HG03039 (cell line): ENCODE results near the gene FAM209B.
"Not testable (repeated sequence)": the region's sequence is repeated elsewhere in the genome, so short reads cannot be mapped to it uniquely, and the experiment has no call there.

Experiments
- ATAC-seq: cut with Tn5 transposase; IDR thresholded peaks from one replicate; pipeline ENCODE4 v1.9.1; 2021; ENCODE audit warnings: mild to moderate bottlenecking, moderate library complexity; ENCODE audit not compliant: unreplicated experiment

FAM209B gene

GRCh38 chr20:56532946-56533345 lies at the start of gene FAM209B:
TSS of gene FAM209B (plus strand) at chr20:56533246. CDS start at chr20:56533342, 96 bp downstream.
- not testable (repeated sequence) for ATAC-seq

- no peak for ATAC-seq
These were observed 49.1 kb upstream of the FAM209B start for GRCh38 chr20:56483970-56484369.

GRCh38 chr20:56487216-56487615 lies 45.8 kb upstream of the FAM209B start:
- no peak for ATAC-seq

GRCh38 chr20:56488566-56488965 lies 44.5 kb upstream of the FAM209B start:
- ATAC-seq = no peak

GRCh38 chr20:56501116-56501515 lies 31.9 kb upstream of the FAM209B start:
- no peak for ATAC-seq

GRCh38 chr20:56503916-56504315 lies 29.1 kb upstream of the FAM209B start:
- ATAC-seq = no peak

GRCh38 chr20:56504373-56505005 lies 28.6 kb upstream of the FAM209B start:
- no peak for ATAC-seq

GRCh38 chr20:56506103-56506502 lies 26.9 kb upstream of the FAM209B start:
- no peak for ATAC-seq

GRCh38 chr20:56511926-56512325 lies 21.1 kb upstream of the FAM209B start:
- no peak for ATAC-seq

- no peak for ATAC-seq
These were observed 19.6 kb upstream of the FAM209B start for GRCh38 chr20:56513161-56514150.

GRCh38 chr20:56516631-56517030 lies 16.4 kb upstream of the FAM209B start:
- ATAC-seq = no peak

- no peak for ATAC-seq
These were observed 15.8 kb upstream of the FAM209B start for GRCh38 chr20:56517211-56517610.

- ATAC-seq = no peak
These were observed 15.4 kb upstream of the FAM209B start for GRCh38 chr20:56517641-56518040.

GRCh38 chr20:56518126-56518525 lies 14.9 kb upstream of the FAM209B start:
- no peak for ATAC-seq

- no peak for ATAC-seq
These were observed 14.2 kb upstream of the FAM209B start for GRCh38 chr20:56518721-56519398.

- ATAC-seq = no peak
These were observed 13.5 kb upstream of the FAM209B start for GRCh38 chr20:56519551-56519950.

- ATAC-seq = no peak
These were observed 12.9 kb upstream of the FAM209B start for GRCh38 chr20:56520180-56520579.

- not testable (repeated sequence) for ATAC-seq
These were observed 12.2 kb upstream of the FAM209B start for GRCh38 chr20:56520746-56521354.

- ATAC-seq = no peak
These were observed 10.7 kb upstream of the FAM209B start for GRCh38 chr20:56522311-56522710.

GRCh38 chr20:56524444-56524843 lies 8.6 kb upstream of the FAM209B start, which contains the start of gene FAM209A:
TSS of gene FAM209A (plus strand) at chr20:56524744. CDS start at chr20:56524809, 65 bp downstream.
- ATAC-seq = not testable (repeated sequence)

- ATAC-seq = no peak
These were observed 5.5 kb upstream of the FAM209B start for GRCh38 chr20:56527521-56527920.
